ENCODE data around the gene ATP2A1.

GRCh38 chr16:28835864-28836760, 42.2 kb upstream of the ATP2A1 start:
- TF ChIP-seq POLR2A (IDR thresholded peaks at IDR 0.05; ENCODE audit: low read depth, low read length): no peak
- TF ChIP-seq MYC (IDR thresholded peaks at IDR 0.05; ENCODE audit: low read depth, low read length): no peak
- TF ChIP-seq CTCF (IDR thresholded peaks at IDR 0.05; ENCODE audit: extremely low read depth in 1 of 2, insufficient read depth in 1 of 2, low read depth in 1 of 2, low read length in 2 of 2): no peak
- TF ChIP-seq POLR2AphosphoS5 (IDR thresholded peaks at IDR 0.05; ENCODE audit: insufficient read depth, low read depth, low read length): no peak
